GM19452 (cell line): Measurements from ENCODE around the gene PSD2.

Experiments used
- ATAC-seq: cut with Tn5 transposase; IDR thresholded peaks from one replicate; pipeline ENCODE4 v1.9.1; 2021; ENCODE audit not compliant: unreplicated experiment

PSD2 gene

DNA sequence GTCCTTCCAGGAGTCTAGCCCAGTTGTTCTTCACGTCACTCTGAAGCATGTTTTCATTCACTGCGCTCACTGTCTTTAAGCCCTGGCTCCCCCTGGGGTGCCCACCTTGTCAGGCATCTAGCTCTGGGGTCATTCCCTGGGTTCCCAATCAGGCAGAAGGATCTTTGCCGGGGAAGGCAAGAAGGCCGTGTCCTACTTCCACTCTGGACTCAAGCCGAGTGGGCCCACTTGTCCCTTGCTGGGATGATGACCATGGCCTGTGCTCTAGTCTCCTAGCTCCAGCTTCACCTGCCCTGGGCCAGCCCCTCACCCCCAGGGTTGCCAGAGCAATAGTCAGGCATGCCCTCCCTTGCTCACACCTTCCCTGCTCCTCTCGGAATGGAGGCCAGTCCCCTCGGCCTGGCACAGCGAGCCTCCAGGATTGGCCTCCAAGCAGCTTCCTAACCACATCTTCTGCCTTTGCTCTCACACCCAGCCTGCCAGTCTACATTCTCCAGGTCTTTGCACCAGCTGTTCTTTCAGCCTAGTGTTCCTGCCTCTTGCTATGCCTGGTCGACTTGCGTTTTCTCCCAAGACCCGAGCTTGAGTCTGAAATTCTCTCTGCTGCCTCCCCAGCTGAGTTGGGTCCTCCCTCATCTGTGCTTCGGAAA, 32.2 kb upstream of the PSD2 start:
- no peak for ATAC-seq

DNA sequence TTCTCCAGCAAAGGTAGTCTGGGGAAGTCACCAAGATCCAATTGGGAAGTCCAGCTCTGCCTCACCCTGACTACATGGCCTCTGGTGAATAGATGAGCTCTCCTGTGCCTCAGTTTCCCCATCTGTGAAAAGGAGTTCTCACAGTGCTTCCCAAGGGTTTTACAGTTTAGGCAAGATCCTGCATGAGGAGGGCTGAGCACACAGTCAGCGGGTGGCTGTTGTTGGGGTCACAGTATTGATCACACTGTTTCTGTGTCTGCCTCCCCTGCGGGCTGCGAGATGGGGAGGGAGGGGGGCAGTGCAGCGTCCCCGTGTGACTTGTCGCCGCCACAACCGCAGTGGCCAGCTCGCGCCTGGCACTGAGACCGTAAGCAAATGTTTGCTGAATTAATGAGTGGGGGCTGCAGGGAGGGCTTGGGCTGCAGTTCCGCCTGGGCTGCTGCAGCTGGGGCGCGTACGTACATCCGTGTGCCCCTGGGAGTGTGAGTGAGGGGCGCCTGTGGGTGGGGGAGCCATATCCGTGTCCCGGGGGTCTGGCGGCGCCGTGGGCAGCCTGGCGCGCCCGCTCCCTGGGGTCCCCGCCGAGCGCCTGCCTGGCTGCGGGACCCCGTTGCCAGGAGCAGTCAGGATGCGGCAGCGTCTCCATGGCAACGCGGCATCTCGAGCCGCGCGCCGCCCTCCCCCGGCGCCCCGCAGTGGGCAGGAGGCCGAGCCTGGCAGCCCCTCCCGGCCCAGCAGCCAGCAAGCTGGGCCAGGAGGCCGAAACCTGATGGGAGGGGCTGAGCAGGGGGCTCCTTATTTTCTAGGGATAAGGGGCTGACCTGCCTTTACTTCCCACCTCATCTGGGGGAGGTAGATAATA, 31.4 kb upstream of the PSD2 start:
- ATAC-seq = no peak

DNA sequence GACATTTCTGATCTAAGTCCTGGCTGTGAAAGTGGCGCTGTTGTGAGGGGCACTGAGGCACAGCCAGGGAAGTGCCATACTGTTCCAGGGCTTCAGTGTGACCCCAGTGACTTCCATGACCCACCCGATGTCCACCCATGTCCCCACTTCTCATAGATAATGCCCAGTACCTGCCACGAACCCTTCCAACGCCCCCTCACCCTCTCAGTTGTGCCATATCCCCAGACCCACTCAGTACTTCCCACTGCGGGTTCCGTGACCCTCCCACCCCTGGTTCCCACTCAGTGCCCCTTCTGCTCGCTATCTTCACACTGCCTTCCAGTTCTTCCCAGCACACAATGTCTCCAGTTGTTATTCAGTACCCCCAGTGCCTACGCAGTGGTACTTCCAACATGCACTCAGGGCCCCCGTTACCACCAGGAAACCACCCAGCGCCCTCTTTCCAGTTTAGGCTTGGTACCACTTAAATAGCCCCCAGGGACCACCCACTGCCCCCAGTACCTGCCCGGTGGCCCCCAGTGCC, 30.7 kb upstream of the PSD2 start:
- no peak for ATAC-seq

DNA sequence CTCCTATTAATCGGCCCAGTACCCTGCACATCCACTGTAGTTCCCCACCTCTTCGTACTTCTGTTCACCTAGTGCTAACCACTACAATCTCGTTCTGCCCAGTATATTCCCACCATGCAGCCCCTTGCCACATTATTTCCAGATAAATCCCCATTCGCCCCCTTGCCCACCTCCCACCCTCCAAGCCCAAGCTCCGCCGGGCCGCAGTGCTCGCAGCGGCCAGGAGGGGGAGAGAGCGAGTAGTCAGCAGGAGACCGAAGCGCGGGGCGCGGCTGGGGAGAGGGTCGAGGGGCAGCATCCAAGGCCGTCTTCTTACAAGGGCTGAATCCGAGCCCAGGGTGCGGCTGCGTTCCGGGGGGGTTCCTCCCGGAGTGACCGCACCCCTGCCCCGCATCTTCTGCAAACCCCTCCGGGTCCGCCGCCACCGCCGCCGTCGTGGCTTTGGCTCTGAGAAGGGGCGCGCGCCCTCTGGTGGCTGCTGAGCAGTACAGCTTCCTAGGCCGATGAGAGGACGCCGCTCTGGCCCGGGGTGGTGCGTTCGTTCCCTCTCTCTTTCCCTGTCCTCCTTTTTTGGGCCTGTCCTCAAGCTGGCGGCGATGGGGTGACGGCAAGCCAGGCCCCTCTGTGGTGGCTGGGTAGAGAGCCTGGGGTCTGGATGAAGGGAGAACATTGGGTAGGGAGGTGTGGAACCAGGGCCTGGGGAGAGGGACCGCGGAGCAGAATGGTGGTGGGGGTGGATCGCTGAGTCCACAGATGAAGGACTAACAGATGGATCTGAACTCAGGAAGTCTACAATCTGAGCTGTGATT, 30.0 kb upstream of the PSD2 start:
- ATAC-seq = peak; percentile 81

DNA sequence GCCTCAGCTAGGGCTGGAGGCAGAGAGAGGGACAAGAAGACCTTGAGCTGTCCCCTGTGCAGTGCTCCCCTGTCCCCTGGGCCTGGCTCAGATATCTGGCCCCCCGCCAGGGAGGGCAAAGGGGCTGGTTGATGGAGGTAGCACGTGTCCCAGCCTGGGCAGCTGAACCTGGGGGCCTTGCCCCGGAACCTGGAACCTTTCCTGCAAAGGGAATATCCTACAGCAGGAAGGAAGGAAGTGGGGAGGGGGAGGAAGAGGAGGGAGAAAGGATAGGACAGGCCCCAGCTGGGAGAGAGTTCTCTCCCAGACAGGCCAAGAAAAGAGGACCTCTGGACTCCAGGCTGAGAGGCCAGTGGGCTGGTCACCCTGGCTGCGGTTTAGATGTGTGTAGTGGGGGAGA, 27.6 kb upstream of the PSD2 start:
- ATAC-seq = no peak

DNA sequence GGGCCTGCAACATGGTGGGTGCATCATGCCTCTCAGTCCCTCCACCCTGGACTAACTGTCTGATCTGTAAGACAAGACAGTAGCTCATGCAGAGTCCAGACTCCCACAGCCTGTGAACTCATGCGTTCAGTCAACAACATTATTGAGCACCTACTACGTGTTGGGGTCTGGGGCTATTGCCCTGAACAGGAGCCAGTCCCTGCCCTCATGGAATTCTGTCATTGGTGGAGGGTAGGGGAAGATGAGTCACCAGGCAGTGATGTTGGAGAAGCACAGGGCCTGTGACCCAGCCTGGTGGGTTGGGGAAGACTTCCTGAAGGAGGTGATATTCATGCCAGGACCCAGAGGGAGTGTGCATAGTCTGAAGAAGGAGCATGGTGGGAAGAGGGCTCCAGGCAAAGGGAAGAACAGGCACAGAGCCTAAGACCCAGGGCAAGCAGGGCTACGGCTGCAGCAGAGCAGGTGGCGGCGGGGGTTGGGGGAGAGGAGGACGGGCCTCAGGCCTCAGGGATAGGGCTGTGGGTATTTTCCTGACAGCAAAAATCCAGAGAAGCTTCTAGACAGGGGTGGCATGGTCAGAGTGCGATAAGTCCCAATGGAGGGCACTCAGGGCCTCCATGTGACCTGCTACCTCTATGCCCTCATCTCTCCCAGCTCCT, 26.7 kb upstream of the PSD2 start:
- ATAC-seq = no peak

DNA sequence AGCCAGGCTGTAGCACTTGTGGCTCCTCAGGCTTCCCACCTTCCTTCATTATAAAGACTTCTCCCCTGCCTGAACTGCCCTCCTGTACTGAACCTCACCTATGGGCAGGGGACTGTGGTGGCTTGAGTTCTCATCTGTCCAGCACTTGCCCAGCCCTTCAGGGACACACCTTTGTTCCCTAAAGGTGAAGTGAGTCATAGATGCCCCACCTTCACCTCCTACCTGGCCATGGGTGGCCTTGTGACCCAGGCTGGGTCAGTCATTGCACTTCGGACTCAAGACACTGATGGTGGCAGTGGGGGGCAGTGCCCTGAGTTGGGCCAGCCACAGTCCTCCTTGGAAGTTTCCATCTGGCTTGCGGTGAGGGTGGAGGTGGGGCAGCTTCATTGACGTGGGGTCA, 26.1 kb upstream of the PSD2 start:
- ATAC-seq = no peak

DNA sequence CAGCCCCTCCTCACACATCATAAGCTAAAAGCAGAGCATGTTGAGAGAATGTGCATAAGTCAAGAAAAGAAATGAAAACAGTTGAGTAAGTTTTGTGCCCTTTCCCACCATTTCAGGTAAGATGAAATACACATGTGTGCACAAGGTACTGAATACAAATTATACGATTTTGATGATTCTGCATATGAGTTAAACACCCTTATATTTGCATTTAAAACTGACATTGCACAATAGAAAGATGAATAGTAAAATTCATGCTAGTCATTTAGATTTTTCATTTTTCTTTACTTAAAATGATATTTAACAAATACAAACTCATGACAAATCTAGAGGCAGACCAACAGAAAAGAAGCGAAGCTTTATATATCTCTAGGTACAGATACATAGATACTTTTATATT, 24.9 kb upstream of the PSD2 start:
- ATAC-seq = no peak

DNA sequence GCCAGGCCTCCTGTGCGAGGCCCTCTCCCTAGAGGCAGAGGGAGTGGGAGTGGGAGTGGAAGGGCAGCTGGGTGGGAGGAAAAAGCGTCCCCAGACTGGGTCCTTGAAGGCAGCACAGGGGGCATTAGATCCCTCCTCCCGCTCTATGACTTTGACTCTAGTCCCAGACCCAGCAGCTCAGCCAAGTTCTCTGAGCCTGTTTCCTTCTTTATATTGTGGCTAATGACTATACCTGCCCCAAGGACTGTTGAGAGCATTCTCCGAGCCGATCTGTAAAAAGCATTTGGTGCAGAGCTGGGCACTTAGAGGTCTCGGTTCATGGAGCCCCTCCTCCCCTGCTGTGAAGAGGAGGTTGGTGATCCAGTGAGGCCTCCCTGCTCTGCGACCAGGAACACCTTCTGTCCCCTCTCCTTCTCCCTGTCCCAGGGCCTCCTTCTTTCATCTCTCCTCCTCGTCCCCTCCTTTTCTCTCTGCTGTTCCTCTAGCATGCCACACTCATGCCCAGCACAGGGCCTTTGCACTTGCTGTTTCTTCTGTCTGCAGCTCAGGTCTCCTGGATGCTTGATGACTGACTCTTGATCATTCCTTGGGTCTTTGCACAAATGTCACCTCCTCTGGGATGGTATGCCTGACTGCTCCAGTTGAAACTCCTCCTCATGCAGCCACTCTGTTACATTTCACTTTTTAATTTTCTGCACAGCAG, 23.4 kb upstream of the PSD2 start:
- no peak for ATAC-seq

DNA sequence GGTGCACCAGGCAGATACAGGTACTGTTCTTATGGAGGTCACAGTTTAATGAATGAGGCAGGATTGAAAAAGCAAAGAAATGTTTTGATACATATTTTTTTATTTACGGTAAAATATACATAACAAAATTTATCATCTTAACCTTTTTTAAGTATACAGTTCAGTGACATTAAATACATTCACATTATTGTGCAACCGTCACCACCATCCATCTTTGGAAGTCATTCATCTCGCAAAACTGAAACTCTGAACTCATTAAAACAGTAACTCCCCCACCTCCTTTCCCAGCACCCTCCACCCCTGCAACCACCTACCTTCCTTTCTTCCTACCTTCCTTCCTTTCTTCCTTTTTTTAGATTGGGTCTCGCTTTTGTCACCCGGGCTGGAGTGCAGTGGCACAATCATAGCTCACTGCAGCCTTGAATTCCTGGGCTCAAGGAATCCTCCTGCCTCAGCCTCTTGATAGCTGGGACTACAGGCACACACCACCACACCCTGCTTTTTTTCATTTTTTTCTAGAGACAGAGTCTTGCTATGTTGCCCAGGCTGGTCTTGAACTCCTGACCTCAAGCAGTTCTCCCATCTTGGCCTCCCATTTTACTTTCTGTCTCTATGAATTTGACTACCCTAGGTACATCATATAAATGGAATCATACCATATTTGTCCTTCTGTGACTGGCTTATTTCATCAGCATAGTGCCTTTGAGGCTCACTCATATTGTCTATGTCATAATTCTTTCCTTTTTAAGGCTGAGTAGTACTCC, 22.5 kb upstream of the PSD2 start:
- no peak for ATAC-seq

DNA sequence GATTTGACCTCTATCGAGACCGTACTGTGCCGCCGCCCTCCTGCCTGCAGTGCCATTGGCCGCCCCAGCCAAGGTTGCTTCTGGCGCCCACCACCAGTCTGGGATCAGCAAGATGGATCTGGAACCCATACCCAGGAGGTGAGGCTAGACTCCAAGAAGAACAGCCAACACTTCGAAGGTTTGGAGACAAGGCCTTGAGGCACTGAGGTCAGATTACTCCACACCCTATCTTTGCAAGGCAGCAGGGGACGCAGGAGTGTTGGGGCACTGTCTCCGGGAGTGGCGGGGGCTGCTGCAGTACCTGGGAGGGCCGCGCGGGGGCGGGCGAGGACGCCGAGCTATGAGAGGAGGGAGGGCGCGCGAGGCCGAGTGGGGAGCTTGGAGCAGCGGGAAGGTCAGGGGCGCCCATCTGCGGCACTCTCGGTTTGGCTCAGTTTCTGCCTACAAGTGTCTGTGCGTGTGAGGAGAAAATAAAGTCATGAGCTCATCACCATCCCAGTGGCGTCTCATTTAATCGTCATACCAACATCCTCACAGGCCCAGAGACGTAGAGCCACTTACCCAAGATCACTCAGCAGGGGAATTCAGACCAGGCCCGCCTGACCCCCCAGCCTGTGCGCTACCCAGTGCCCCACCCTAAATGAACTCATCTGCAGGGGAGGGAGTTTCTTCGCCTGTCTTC, 20.5 kb upstream of the PSD2 start:
- peak; percentile 82 for ATAC-seq

DNA sequence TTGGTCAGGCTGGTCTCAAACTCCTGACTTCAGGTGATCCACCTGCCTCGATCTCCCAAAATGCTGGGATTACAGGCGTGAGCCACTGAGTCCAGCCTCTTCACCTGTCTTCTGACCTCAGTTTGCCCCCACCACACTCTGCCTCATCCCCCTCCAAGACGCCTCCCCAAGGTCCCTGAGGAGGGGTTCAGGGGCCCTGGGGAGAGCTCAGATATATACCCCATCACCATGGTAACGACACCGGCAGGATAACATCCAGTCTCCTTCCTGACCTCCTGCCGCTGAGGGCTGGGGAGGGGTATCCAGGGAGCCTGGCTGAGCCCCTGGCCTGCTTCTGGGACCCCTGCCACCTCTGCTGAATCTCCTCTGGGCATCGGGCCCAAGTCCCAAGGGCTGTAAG, 19.7 kb upstream of the PSD2 start:
- no peak for ATAC-seq

DNA sequence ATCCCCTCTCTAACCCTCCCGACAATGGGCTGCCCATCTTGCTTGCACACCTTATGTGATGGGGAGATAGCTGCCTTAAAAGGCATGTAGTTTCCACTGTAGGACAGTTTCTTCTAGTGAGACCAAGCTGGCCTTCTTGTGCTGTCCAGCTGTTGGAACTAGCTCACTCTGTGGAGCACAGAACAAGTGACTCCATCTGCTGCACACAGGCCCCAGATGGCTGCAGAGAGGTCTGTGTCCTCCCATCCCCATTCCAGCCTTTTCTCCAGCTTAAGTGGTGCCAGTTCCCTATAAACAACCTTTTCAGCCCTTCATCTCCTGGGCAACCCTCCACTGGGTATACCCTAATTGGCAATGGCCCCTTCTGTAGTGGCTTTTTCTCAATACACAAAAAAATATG, 18.7 kb upstream of the PSD2 start:
- ATAC-seq = no peak

DNA sequence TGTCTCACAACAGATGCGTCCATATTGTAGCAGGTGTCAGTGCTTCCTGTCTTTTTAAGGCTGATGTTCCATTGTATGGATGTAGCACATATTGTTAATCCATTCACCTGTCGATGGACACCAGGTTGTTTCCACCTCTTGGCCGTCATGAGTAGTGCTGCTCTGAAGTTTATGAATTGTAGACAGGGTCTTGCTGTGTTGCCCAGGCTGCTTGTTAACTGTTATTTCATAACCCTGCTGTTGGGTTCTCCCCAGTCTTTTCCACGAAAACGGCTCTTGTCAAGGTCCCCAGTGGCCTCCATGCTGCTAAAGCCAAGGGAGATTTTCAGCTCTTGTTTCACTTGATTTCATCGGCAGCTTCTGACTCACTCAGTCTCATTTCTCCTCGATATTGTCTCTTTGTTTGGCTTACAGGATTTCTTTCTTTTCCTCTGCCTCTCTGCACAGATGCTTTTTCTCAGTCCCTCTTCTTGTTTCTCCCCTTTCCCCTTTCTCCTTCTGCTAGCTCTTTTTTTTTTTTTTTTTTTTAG, 12.1 kb upstream of the PSD2 start:
- no peak for ATAC-seq

DNA sequence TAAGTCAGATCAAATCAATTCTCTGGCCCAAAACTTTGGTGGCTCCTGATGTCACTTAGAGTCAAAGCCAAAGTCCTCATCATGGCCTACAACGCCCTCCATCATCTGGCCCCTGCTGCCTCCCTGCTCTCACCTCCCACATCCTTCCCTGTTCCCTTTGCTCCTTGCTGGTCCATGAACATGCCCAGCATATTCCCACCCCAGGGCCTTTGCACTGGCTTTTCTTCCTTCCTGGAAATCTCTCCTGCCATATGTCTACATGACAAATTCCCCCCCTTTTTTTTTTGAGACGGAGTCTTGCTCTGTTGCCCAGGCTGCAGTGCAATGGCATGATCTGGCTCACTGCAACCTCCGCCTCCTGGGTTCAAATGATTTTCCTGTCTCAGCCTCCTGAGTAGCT, 11.1 kb upstream of the PSD2 start:
- no peak for ATAC-seq

DNA sequence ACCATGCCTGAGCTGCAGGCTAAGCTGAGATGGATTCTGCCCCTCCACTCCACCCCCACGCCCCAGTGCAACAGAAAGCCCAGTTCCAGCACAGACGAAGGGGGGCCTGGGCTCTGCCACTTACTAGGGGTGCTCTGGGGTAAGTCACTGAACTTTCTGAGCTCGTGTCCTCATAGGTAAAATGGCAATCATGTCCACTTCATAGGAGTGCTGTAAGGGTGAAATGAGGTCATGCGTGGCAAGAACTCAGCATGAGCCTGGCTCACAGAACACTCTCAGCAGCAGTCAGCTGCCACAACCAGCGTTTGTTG, 8.4 kb upstream of the PSD2 start:
- no peak for ATAC-seq

DNA sequence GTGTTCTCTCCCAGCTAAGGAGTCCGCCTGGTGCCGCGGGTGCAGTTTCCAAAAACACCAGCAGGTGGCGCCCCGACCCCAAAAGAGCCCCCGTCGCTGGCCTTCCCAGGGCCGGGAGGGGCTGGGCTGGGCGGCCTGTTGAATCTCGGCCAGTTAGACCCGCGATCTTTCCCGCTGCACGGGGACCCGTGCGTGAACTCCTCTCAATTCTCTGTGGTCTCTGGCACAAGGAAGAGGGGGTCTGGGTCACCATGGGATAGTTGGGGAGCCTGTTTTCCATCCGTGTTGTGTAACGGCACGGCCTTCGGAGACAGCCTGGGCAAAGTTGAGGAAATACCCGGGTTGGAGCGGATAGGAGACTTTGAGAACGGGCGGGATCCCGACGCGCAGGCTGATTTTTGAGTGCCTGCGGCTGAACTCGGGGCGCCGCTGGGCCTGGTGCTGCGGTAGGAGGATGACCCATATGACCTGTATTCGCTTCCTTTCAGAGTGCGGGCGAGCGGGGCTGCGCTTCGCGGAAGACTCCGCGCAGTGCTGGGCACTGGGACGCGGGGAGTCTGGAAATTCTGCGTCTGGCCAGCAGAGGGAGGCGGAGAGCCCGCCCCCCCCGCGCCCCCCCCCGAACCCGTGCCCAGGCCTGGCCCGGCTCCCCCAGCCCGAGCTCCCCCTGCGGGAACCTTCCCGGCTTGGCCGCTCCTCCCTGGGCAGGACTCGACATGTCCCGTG, 7.9 kb upstream of the PSD2 start:
- peak; percentile 73 for ATAC-seq

DNA sequence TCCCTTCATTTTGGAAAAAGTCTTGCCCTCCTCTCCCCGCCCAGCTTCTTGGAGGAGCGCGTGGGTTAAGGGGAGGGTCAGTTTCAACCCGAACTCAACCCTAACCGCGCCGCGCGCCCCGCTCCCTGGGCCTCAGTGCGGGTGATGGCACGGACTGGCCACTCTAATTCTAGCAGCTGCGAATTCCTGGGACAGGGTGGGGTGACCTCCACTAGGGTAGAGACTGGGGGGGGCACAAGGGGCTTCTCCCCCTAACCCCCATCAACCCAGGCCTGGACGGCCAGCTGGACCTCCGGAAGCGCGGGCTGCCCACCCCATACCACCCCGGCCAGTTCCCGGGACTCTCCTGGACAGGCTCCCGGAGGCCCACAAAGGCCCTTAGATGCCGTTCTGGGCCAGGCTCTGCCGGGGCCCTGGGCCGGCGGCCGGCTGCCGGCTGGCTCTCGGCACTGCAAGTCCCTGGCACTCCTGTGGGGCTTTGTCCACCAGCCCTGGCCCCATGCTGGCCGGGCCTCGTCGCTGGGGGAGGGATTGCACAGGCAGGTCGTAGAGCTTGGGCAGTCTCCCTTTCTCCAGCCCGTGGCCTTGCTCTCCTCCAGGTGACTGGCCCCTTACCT, 7.2 kb upstream of the PSD2 start:
- no peak for ATAC-seq
